ENCODE measurements around the gene CDSN. TPM values are rescaled to one million over a fixed set of nuclear protein-coding genes. Genes with fewer than 3 reads are reported as not detected.

CDSN gene
- total RNA-seq, 2 experiments from 2014 or later, result not detected

DNA sequence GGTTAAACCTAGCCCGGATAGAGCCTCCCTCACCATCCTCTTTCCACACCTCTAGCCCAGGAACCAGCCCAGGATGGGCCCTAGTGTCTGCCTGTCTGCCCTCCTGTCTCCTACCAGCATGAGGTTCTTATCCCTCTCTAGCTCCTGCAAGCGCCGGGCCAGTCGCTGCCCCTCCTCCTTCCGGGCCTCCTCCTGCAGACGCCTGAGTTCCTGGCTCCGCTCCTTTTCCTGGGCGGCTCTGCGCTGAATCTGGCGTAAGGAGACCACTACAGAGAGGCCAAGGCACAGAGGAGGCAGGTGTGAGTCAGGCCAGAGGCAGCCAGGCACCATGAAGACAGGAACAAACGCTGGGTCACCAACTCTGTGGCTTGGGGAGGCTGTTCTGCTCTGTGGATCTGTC, 22.9 kb upstream of the CDSN start:
- peaks cover 5% of the 10 kb centered on the region for H3K36me3 Mint-ChIP-seq (ENCODE audit: low read depth)
- no peak overlapping the region for H3K27ac Mint-ChIP-seq
- H3K4me3 Mint-ChIP-seq, result no peak overlapping the region
- CTCF ChIA-PET, result no interaction called here
- H3K4me1 Mint-ChIP-seq (ENCODE audit: low read depth), result no peaks in the 10 kb centered on the region
- intact Hi-C loops (cut with micrococcal nuclease), result no loop called here
- no peaks in the 10 kb centered on the region for H3K27me3 Mint-ChIP-seq (ENCODE audit: low read depth)
- no peak for DNase-seq
- H3K9me3 Mint-ChIP-seq, result no peaks in the 10 kb centered on the region

- CTCF ChIA-PET, result interaction anchor here (0.6 kb wide), 1 partner anchor 290 kb away, joined by 4 read pairs; no protein-coding TSS in a partner anchor
- no peak for DNase-seq
- no peak overlapping the region for H3K27ac Mint-ChIP-seq
Observed at GRCh38 chr6:31142361-31142761, 22.1 kb upstream of the CDSN start.

DNA sequence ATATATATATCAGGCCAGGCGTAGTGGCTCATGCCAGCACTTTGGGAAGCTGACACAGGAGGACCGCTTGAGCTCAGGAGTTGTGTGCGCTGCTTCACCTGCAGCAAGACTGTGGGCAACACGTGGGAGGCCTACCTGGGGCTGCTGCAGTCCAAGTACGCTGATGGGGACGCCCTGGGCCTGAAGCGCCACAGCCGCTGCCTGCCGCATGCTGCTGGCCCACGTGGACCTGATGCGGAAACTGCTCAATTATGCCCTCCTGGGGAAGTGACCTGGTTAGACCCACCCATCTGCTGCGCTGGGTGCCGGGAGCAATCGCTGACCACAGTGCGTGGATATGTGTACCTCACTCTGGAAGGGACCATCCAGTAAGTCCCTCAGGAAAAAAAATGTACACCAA, 20.4 kb upstream of the CDSN start:
- H3K27me3 Mint-ChIP-seq (ENCODE audit: low read depth), result no peaks in the 10 kb centered on the region
- H3K27ac Mint-ChIP-seq, result no peak overlapping the region
- no peak overlapping the region for H3K4me3 Mint-ChIP-seq
- intact Hi-C loops (cut with micrococcal nuclease), result no loop called here
- DNase-seq, result no peak
- H3K36me3 Mint-ChIP-seq (ENCODE audit: low read depth), result peaks cover 5% of the 10 kb centered on the region
- no peaks in the 10 kb centered on the region for H3K9me3 Mint-ChIP-seq
- H3K4me1 Mint-ChIP-seq (ENCODE audit: low read depth), result peaks cover 4% of the 10 kb centered on the region
- CTCF ChIA-PET, result interaction anchor here (0.7 to 1.5 kb wide), 2 partner anchors 13 to 227 kb away, joined by 4 to 5 read pairs; no protein-coding TSS in a partner anchor

More at GRCh38 chr6:31142361-31142761, 22.1 kb upstream of the CDSN start:
- Mint-ChIP-seq H3K4me1 (ENCODE audit: low read depth) (peaks cover 4% of the 10 kb centered on the region), H3K4me3 (no peak overlapping the region), H3K27me3 (ENCODE audit: low read depth) (no peaks in the 10 kb centered on the region), H3K9me3 (no peaks in the 10 kb centered on the region), H3K36me3 (ENCODE audit: low read depth) (peaks cover 5% of the 10 kb centered on the region)
- intact Hi-C loops (cut with micrococcal nuclease), result no loop called here

GRCh38 chr6:31139599-31139998, 19.4 kb upstream of the CDSN start:
- no peak overlapping the region for H3K4me3 Mint-ChIP-seq
- H3K27ac Mint-ChIP-seq, result no peak overlapping the region
- peaks cover 4% of the 10 kb centered on the region for H3K4me1 Mint-ChIP-seq (ENCODE audit: low read depth)
- CTCF ChIA-PET, result interaction anchor here (1.0 to 1.9 kb wide), 6 partner anchors 12 to 237 kb away, joined by 4 to 16 read pairs (median 5); no protein-coding TSS in a partner anchor
- no peak for DNase-seq
- intact Hi-C loops (cut with micrococcal nuclease), result no loop called here
- H3K27me3 Mint-ChIP-seq (ENCODE audit: low read depth), result no peaks in the 10 kb centered on the region
- peaks cover 3% of the 10 kb centered on the region for H3K36me3 Mint-ChIP-seq (ENCODE audit: low read depth)
- H3K9me3 Mint-ChIP-seq, result no peaks in the 10 kb centered on the region

- CTCF ChIA-PET, result interaction anchor here (0.6 to 2.2 kb wide), 9 partner anchors 13 to 753 kb away, joined by 3 to 16 read pairs (median 5); no protein-coding TSS in a partner anchor
- H3K36me3 Mint-ChIP-seq (ENCODE audit: low read depth), result peaks cover 3% of the 10 kb centered on the region
- H3K9me3 Mint-ChIP-seq, result no peaks in the 10 kb centered on the region
- no peak for DNase-seq
- H3K4me3 Mint-ChIP-seq, result no peak within 1 kb of the TSS
- intact Hi-C loops (cut with micrococcal nuclease), result no loop called here
- no peak within 1 kb of the TSS for H3K27ac Mint-ChIP-seq
- H3K27me3 Mint-ChIP-seq (ENCODE audit: low read depth), result no peaks in the 10 kb centered on the region
- H3K4me1 Mint-ChIP-seq (ENCODE audit: low read depth), result peaks cover 4% of the 10 kb centered on the region
Observed at GRCh38 chr6:31138982-31139381, 18.7 kb upstream of the CDSN start, which contains the start of gene PSORS1C2. Gene PSORS1C2, minus strand, starts transcription at chr6:31139066. Its CDS starts 40 bp downstream, at chr6:31139026.

- Mint-ChIP-seq H3K27ac (no peak overlapping the region), H3K9me3 (no peaks in the 10 kb centered on the region), H3K27me3 (ENCODE audit: low read depth) (no peaks in the 10 kb centered on the region), H3K4me1 (ENCODE audit: low read depth) (peaks cover 4% of the 10 kb centered on the region), H3K36me3 (ENCODE audit: low read depth) (no peaks in the 10 kb centered on the region), H3K4me3 (no peak overlapping the region)
- no peak for DNase-seq
- CTCF ChIA-PET, result interaction anchor here (0.9 to 1.2 kb wide), 3 partner anchors 20 to 231 kb away, joined by 3 to 9 read pairs (median 5); no protein-coding TSS in a partner anchor
- intact Hi-C loops (cut with micrococcal nuclease), result loop anchor here (2.0 kb wide), 1 partner anchor 239 kb away; no protein-coding TSS in a partner anchor
Observed at GRCh38 chr6:31135710-31136109, 15.5 kb upstream of the CDSN start.

DNA sequence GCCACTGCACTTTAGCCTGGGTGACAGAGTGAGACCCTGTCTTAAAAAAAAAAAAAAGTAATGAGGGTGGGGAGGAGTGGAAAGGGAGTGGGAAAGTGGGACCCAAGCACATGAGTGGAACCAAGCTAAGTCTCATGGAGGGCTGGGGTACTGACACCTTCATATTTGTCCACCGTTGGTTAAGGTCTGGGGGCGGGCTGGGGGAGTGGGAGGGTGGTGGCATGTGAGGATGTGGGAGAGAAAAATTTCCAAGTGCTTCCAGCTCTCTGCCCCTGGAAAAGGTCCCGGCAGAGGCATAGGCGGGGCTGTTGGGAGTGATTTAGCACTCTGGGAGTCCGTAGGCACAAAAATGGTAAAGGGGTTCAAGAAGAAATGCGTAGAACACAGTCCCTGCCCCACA, 12.6 kb upstream of the CDSN start:
- Mint-ChIP-seq H3K9me3 (no peaks in the 10 kb centered on the region), H3K4me3 (no peak overlapping the region), H3K27me3 (ENCODE audit: low read depth) (no peaks in the 10 kb centered on the region), H3K27ac (no peak overlapping the region), H3K36me3 (ENCODE audit: low read depth) (no peaks in the 10 kb centered on the region), H3K4me1 (ENCODE audit: low read depth) (peaks cover 9% of the 10 kb centered on the region)
- CTCF ChIA-PET, result interaction anchor here (0.6 to 1.3 kb wide), 2 partner anchors 60 to 188 kb away, joined by 3 to 5 read pairs; no protein-coding TSS in a partner anchor
- no peak for DNase-seq
- intact Hi-C loops (cut with micrococcal nuclease), result no loop called here

- no peak overlapping the region for H3K27ac Mint-ChIP-seq
Observed at GRCh38 chr6:31131595-31131994, 11.3 kb upstream of the CDSN start.

DNA sequence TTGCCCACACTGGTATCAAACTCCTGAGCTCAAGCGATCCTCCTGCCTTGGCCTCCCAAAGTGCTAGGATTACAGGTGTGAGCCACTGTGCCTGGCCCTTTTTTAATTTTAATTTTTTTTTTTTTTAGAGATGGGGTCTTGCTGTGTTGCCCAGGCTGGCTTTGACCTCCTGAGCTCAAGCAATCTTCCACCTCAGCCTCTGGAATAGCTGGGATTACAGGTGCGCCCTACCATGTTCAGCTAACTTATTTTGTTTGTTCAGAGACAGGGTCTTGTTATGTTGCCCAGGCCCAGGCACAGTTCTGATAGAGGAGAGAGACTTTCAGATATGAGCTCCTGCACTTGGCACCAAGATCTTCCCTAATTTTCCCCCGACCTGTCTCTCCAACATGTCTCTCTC, 10.5 kb upstream of the CDSN start:
- Mint-ChIP-seq H3K9me3 (no peaks in the 10 kb centered on the region), H3K36me3 (ENCODE audit: low read depth) (no peaks in the 10 kb centered on the region), H3K4me3 (no peak overlapping the region), H3K27me3 (ENCODE audit: low read depth) (no peaks in the 10 kb centered on the region), H3K27ac (no peak overlapping the region), H3K4me1 (ENCODE audit: low read depth) (peaks cover 5% of the 10 kb centered on the region)
- intact Hi-C loops (cut with micrococcal nuclease), result no loop called here
- no peak for DNase-seq
- CTCF ChIA-PET, result interaction anchor here (0.6 to 1.9 kb wide), 8 partner anchors 48 to 245 kb away, joined by 3 to 7 read pairs (median 4); no protein-coding TSS in a partner anchor

More at GRCh38 chr6:31131595-31131994, 11.3 kb upstream of the CDSN start:
- DNase-seq, result no peak
- no peak overlapping the region for H3K4me3 Mint-ChIP-seq
- H3K9me3 Mint-ChIP-seq, result no peaks in the 10 kb centered on the region
- H3K27me3 Mint-ChIP-seq (ENCODE audit: low read depth), result no peaks in the 10 kb centered on the region
- CTCF ChIA-PET, result interaction anchor here (0.6 to 1.3 kb wide), 5 partner anchors 60 to 220 kb away, joined by 3 to 4 read pairs (median 3); no protein-coding TSS in a partner anchor
- intact Hi-C loops (cut with micrococcal nuclease), result no loop called here
- no peaks in the 10 kb centered on the region for H3K36me3 Mint-ChIP-seq (ENCODE audit: low read depth)
- peaks cover 5% of the 10 kb centered on the region for H3K4me1 Mint-ChIP-seq (ENCODE audit: low read depth)

DNA sequence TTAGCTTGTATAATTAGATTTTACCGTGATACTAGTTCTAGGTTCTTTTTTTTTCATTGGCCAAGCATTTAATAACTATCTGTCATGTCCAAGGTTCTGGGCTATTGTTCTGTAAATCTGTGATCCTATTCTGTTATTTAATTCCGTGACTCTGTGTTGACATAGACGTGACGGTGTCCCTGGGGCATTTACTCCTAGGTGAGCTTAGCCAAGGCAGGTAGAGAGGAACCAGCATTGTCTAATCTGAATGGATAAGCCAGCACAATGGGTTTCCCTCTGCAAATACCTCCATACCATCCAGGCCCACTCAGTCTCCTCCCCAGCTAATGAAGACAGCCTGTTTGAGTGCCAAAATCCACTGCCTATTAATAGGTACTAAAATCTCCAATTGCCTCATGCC, 8.9 kb upstream of the CDSN start:
- H3K4me1 Mint-ChIP-seq (ENCODE audit: low read depth), result peaks cover 5% of the 10 kb centered on the region
- H3K27ac Mint-ChIP-seq, result no peak overlapping the region
- CTCF ChIA-PET, result interaction anchor here (0.6 to 1.9 kb wide), 20 partner anchors 8 to 248 kb away, joined by 3 to 10 read pairs (median 4); partner anchors contain the start of genes PSORS1C1 and TCF19
- no peak overlapping the region for H3K4me3 Mint-ChIP-seq
- no peaks in the 10 kb centered on the region for H3K9me3 Mint-ChIP-seq
- H3K36me3 Mint-ChIP-seq (ENCODE audit: low read depth), result no peaks in the 10 kb centered on the region
- intact Hi-C loops (cut with micrococcal nuclease), result no loop called here
- no peaks in the 10 kb centered on the region for H3K27me3 Mint-ChIP-seq (ENCODE audit: low read depth)
- DNase-seq, result no peak

- intact Hi-C loops (cut with micrococcal nuclease), result no loop called here
- no peaks in the 10 kb centered on the region for H3K36me3 Mint-ChIP-seq (ENCODE audit: low read depth)
- peak; percentile 90 for DNase-seq
- H3K4me1 Mint-ChIP-seq (ENCODE audit: low read depth), result peaks cover 5% of the 10 kb centered on the region
- H3K4me3 Mint-ChIP-seq, result no peak overlapping the region
- no peaks in the 10 kb centered on the region for H3K9me3 Mint-ChIP-seq
- no peaks in the 10 kb centered on the region for H3K27me3 Mint-ChIP-seq (ENCODE audit: low read depth)
- H3K27ac Mint-ChIP-seq, result no peak overlapping the region
- CTCF ChIA-PET, result interaction anchor here (0.6 to 1.9 kb wide), 17 partner anchors 9 to 248 kb away, joined by 3 to 10 read pairs (median 4); partner anchors contain the start of gene PSORS1C1
Observed at GRCh38 chr6:31128093-31128676, 7.9 kb upstream of the CDSN start.

DNA sequence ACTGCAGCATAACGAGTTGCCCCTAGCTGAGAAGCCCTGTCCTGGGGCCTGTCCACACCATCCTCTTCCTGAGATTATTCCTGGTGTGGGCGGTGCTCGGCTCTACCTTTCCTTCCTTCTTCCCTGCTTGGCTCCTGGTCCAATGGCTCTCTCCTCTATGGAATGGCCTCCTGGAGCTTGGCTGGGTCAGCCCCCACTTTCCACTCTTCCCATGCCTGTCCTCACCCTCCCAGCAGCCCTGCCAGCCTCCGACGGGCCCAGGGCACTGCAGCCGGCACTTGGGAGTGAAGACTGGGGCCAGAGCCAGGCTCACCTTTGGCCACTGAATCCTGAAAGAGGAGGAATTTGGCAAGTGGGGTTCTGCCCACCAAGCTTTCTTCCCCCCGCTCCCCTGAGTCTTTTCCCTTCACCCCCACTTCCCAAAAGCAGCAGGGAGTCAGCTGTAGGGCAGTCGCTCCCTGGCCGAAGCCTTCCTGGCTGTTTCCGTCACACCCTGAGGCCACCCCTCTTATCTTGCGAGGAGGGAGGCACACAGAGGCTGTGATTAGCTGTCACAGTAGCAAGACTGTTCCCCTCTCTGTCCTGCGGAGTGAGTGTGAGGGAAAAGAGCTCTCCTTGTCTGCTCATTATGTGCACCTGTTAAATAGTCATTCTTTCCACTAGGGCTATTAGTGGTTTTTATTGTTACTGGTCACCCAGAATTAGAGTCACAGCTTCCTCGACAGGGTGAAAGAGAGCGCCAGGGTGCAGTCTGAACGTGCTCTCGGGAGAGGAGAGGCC, 6.3 kb upstream of the CDSN start:
- peaks cover 5% of the 10 kb centered on the region for H3K4me1 Mint-ChIP-seq (ENCODE audit: low read depth)
- no peaks in the 10 kb centered on the region for H3K9me3 Mint-ChIP-seq
- H3K4me3 Mint-ChIP-seq, result no peak overlapping the region

More for the DNA sequence above, 6.3 kb upstream of the CDSN start:
- no peaks in the 10 kb centered on the region for H3K36me3 Mint-ChIP-seq (ENCODE audit: low read depth)
- H3K27ac Mint-ChIP-seq, result no peak overlapping the region
- no peak for DNase-seq
- intact Hi-C loops (cut with micrococcal nuclease), result no loop called here
- CTCF ChIA-PET, result interaction anchor here (0.6 to 1.8 kb wide), 12 partner anchors 8 to 254 kb away, joined by 3 to 7 read pairs (median 4); partner anchors contain the start of genes C6orf15, PSORS1C1 and PSORS1C2
- no peaks in the 10 kb centered on the region for H3K27me3 Mint-ChIP-seq (ENCODE audit: low read depth)
